GM23248 (cell line): ENCODE results near the gene C9orf50. TPM values are rescaled to one million over a fixed set of nuclear protein-coding genes. Genes with fewer than 3 reads are reported as not detected.

Experiments used
- DNase-seq: peaks from one replicate; pipeline ENCODE4 v3.0.0-alpha.2; 2015
- H2AFZ ChIP-seq: fragments of 200-600 bp; sonication (generic); 2 replicates; pipeline ENCODE4 v1.6.1; 2016; ENCODE audit warnings: antibody characterized with exemption
- H3F3A ChIP-seq: fragments of 200-600 bp; sonication (generic); 2 replicates; pipeline ENCODE4 v1.6.1; 2016; ENCODE audit warnings: mild to moderate bottlenecking, antibody characterized with exemption, mixed run types; ENCODE audit not compliant: insufficient read depth
- H3K27ac ChIP-seq: fragments of 200-600 bp; sonication (generic); 2 replicates; pipeline ENCODE4 v1.5.1; 2016; ENCODE audit warnings: mild to moderate bottlenecking
- H3K27me3 ChIP-seq: fragments of 200-600 bp; sonication (generic); replicated peaks from 2 replicates; pipeline ENCODE4 v1.6.1; 2016; ENCODE audit warnings: mild to moderate bottlenecking; ENCODE audit not compliant: insufficient read depth
- H3K36me3 ChIP-seq: fragments of 200-600 bp; sonication (generic); 2 replicates; pipeline ENCODE4 v1.6.1; 2016; ENCODE audit warnings: low read depth, mild to moderate bottlenecking
- H3K4me1 ChIP-seq: fragments of 200-600 bp; sonication (generic); 2 replicates; pipeline ENCODE4 v1.6.1; 2016; ENCODE audit warnings: mild to moderate bottlenecking; ENCODE audit not compliant: insufficient read depth
- H3K4me2 ChIP-seq: fragments of 200-600 bp; sonication (generic); one replicate; pipeline ENCODE4 v1.6.1; 2016; ENCODE audit warnings: mild to moderate bottlenecking; ENCODE audit not compliant: unreplicated experiment
- H3K4me3 ChIP-seq: fragments of 200-600 bp; sonication (generic); 2 replicates; pipeline ENCODE4 v1.5.1; 2016; ENCODE audit warnings: mild to moderate bottlenecking
- H3K79me2 ChIP-seq: fragments of 200-600 bp; sonication (generic); 2 replicates; pipeline ENCODE4 v1.6.1; 2016; ENCODE audit warnings: mild to moderate bottlenecking; ENCODE audit not compliant: insufficient read depth
- H3K9ac ChIP-seq: fragments of 200-600 bp; sonication (generic); 2 replicates; pipeline ENCODE4 v1.6.1; 2016; ENCODE audit warnings: mild to moderate bottlenecking
- H3K9me2 ChIP-seq: fragments of 200-600 bp; sonication (generic); 2 replicates; pipeline ENCODE4 v1.6.1; 2016; ENCODE audit warnings: mixed run types, mild to moderate bottlenecking, moderate library complexity; ENCODE audit not compliant: insufficient read depth
- H3K9me3 ChIP-seq: fragments of 200-600 bp; sonication (generic); one replicate; pipeline ENCODE4 v1.6.1; 2017; ENCODE audit warnings: low read depth
- H4K20me1 ChIP-seq: fragments of 200-600 bp; sonication (generic); 2 replicates; pipeline ENCODE4 v1.6.0; 2016; ENCODE audit not compliant: insufficient read depth
- EZH2 ChIP-seq: fragments of 200-600 bp; sonication (generic); IDR thresholded peaks from 2 replicates; pipeline ENCODE4 v1.6.1; 2018; ENCODE audit warnings: antibody characterized with exemption, mild to moderate bottlenecking; ENCODE audit not compliant: insufficient read depth, poor library complexity, severe bottlenecking
- EZH2phosphoT487 ChIP-seq: fragments of 200-600 bp; sonication (generic); IDR thresholded peaks from 2 replicates; pipeline ENCODE4 v1.6.1; 2018; ENCODE audit warnings: antibody characterized with exemption, moderate library complexity, mild to moderate bottlenecking, low read depth; ENCODE audit not compliant: insufficient read depth
- WGBS, 2 experiments: methylation state at CpG; one replicate each; pipeline ENCODE4 v1.1.6; 2015 to 2017; ENCODE audit warnings: low lambda C conversion rate in 2 of 2, low coverage in 1 of 2; ENCODE audit errors: missing lambda C conversion rate in 2 of 2; 5-methylcytosine and 5-hydroxymethylcytosine counted together
- in situ Hi-C: fragments of 300-500 bp; cut with MboI; formaldehyde crosslinking; loops from 2 replicates; pipeline ENCODE4 v1.15.0; 2020
- polyA plus RNA-seq: library from polyadenylated mRNA; unstranded; fragments of >200 nt; fragmentation: Nextera tagmentation; extraction: Ambion mirVana; gene quantifications from 2 replicates; pipeline ENCODE4 v1.2.1, GENCODE V29; 2016
- total RNA-seq: library from RNA; depleted of rRNA; stranded (reverse); fragments of >200 nt; shearing (Covaris generic); gene quantifications from 2 replicates; pipeline ENCODE4 v1.2.3, GENCODE V29; 2014

C9orf50 gene
- total and polyA plus RNA-seq, 2 experiments from 2014 or later = 0.23 to 0.32 TPM

- no peaks in the 10 kb centered on the region for H3K27me3 ChIP-seq
- no peaks in the 10 kb centered on the region for H3K9me2 ChIP-seq
- H3K4me1 ChIP-seq = peaks cover 17% of the 10 kb centered on the region
- no peaks in the 10 kb centered on the region for H3K79me2 ChIP-seq
- TF ChIP-seq EZH2phosphoT487 = no peak
- no peak for TF ChIP-seq EZH2
- no peak overlapping the region for H2AFZ ChIP-seq
- H3K4me2 ChIP-seq = no peak overlapping the region
- no peaks in the 10 kb centered on the region for H3K36me3 ChIP-seq
- 81 to 94% methylated on average over 5 to 6 of the region's 6 CpGs for WGBS, 2 experiments
- H3K9ac ChIP-seq = no peak overlapping the region
- in situ Hi-C loops = loop anchor here (10.0 kb wide), 2 partner anchors 112 to 282 kb away; no protein-coding TSS in a partner anchor
- H3K4me3 ChIP-seq = no peak overlapping the region
- 0 out of 2 replicates have a peak, but pooled peaks cover 11% of the 10 kb centered on the region for H3F3A ChIP-seq
- H4K20me1 ChIP-seq = no peaks in the 10 kb centered on the region
- no peak for DNase-seq
- H3K9me3 ChIP-seq = no peaks in the 10 kb centered on the region
- H3K27ac ChIP-seq = peak overlapping the region; percentile 74; the same call in 1 of the 2 replicates
Measured at GRCh38 chr9:129607027-129607387, 13.9 kb downstream of the C9orf50 start.

- Histone ChIP-seq H2AFZ (no peak overlapping the region), H3K9me2 (no peaks in the 10 kb centered on the region), H3F3A (0 out of 2 replicates have a peak, but pooled peaks cover 11% of the 10 kb centered on the region), H4K20me1 (no peaks in the 10 kb centered on the region), H3K4me3 (no peak overlapping the region), H3K27me3 (no peaks in the 10 kb centered on the region), H3K36me3 (no peaks in the 10 kb centered on the region), H3K9me3 (no peaks in the 10 kb centered on the region), H3K27ac (no peak overlapping the region), H3K4me2 (no peak overlapping the region), H3K9ac (no peak overlapping the region), H3K4me1 (peaks cover 15% of the 10 kb centered on the region), H3K79me2 (no peaks in the 10 kb centered on the region)
- no peak for TF ChIP-seq EZH2
- no peak for TF ChIP-seq EZH2phosphoT487
- in situ Hi-C loops = loop anchor here (10.0 kb wide), 2 partner anchors 112 to 282 kb away; no protein-coding TSS in a partner anchor
- no peak for DNase-seq
- WGBS, 2 experiments = 77 to 80% methylated on average over 15 of the region's 15 CpGs
Measured at GRCh38 chr9:129606161-129607026, 14.5 kb downstream of the C9orf50 start.

- no peak for TF ChIP-seq EZH2
- no peak for TF ChIP-seq EZH2phosphoT487
- in situ Hi-C loops = loop anchor here (10.0 kb wide), 2 partner anchors 110 to 280 kb away; no protein-coding TSS in a partner anchor
- 0 out of 2 replicates have a peak, but pooled peaks cover 11% of the 10 kb centered on the region for H3F3A ChIP-seq
Measured at GRCh38 chr9:129604766-129605163, 16.1 kb downstream of the C9orf50 start.

GRCh38 chr9:129604056-129604765 lies 16.7 kb downstream of the C9orf50 start:
- Histone ChIP-seq H4K20me1 (no peaks in the 10 kb centered on the region), H3K79me2 (no peaks in the 10 kb centered on the region), H3K4me3 (no peak overlapping the region), H3F3A (0 out of 2 replicates have a peak, but pooled peaks cover 11% of the 10 kb centered on the region), H3K9ac (no peak overlapping the region), H2AFZ (no peak overlapping the region), H3K4me2 (no peak overlapping the region), H3K36me3 (no peaks in the 10 kb centered on the region), H3K9me2 (no peaks in the 10 kb centered on the region), H3K9me3 (no peaks in the 10 kb centered on the region), H3K27me3 (no peaks in the 10 kb centered on the region), H3K4me1 (peaks cover 9% of the 10 kb centered on the region), H3K27ac (no peak overlapping the region)
- in situ Hi-C loops = loop anchor here (10.0 kb wide), 2 partner anchors 109 to 279 kb away; no protein-coding TSS in a partner anchor
- no peak for DNase-seq
- 77 to 79% methylated on average over 9 to 12 of the region's 12 CpGs for WGBS, 2 experiments
- TF ChIP-seq EZH2 = no peak
- no peak for TF ChIP-seq EZH2phosphoT487

More at GRCh38 chr9:129604766-129605163, 16.1 kb downstream of the C9orf50 start:
- Histone ChIP-seq H3K9me2 (no peaks in the 10 kb centered on the region), H3K4me2 (no peak overlapping the region), H3K9me3 (no peaks in the 10 kb centered on the region), H3K27ac (no peak overlapping the region), H2AFZ (no peak overlapping the region), H3K79me2 (no peaks in the 10 kb centered on the region), H3K4me1 (peaks cover 12% of the 10 kb centered on the region), H3K27me3 (no peaks in the 10 kb centered on the region), H3K9ac (no peak overlapping the region), H3K36me3 (no peaks in the 10 kb centered on the region), H4K20me1 (no peaks in the 10 kb centered on the region), H3K4me3 (no peak overlapping the region)
- 67 to 70% methylated on average over 8 of the region's 8 CpGs for WGBS, 2 experiments
- no peak for DNase-seq
